ENCODE results near the gene CSF1R. TPM values are rescaled to one million over a fixed set of nuclear protein-coding genes. Genes with fewer than 3 reads are reported as not detected.

CSF1R gene
- polyA plus RNA-seq, 1 donor from 2014 or later = not detected

- Histone ChIP-seq H3K79me2 (replicated peaks; ENCODE audit: insufficient read depth, low read length) (no peaks in the 10 kb centered on the region), H2AFZ (ENCODE audit: low read depth, low read length) (no peak overlapping the region), H3K9me2 (ENCODE audit: insufficient read depth, low read length) (no peaks in the 10 kb centered on the region), H3K4me2 (ENCODE audit: low read length) (no peak overlapping the region), H3K27ac (ENCODE audit: low read length) (no peak overlapping the region), H3K27me3 (ENCODE audit: insufficient read depth, low read depth, low read length) (no peaks in the 10 kb centered on the region), H3K9me3 (ENCODE audit: low read length) (no peaks in the 10 kb centered on the region), H3K36me3 (ENCODE audit: insufficient read depth, low read length) (no peaks in the 10 kb centered on the region), H3K9ac (ENCODE audit: low read length) (no peak overlapping the region), H4K20me1 (ENCODE audit: insufficient read depth) (no peaks in the 10 kb centered on the region), H3F3A (ENCODE audit: insufficient read depth, low read length, poor library complexity, severe bottlenecking) (no peaks in the 10 kb centered on the region), H3K4me3 (ENCODE audit: low read length) (no peak overlapping the region)
- TF ChIP-seq MXI1 (conservative IDR thresholded peaks at IDR 0.05; ENCODE audit: poor library complexity, severe bottlenecking) (no peak), CTCF (IDR thresholded peaks at IDR 0.05; ENCODE audit: poor library complexity, severe bottlenecking) (no peak), RAD21 (conservative IDR thresholded peaks at IDR 0.05) (no peak), TAF1 (IDR thresholded peaks at IDR 0.05; ENCODE audit: low read depth) (no peak), EZH2 (IDR thresholded peaks at IDR 0.05; ENCODE audit: borderline replicate concordance, insufficient read depth, low read length, poor library complexity, severe bottlenecking) (no peak), POLR2AphosphoS5 (IDR thresholded peaks at IDR 0.05) (no peak)
- TF ChIP-seq, protein P1, sequence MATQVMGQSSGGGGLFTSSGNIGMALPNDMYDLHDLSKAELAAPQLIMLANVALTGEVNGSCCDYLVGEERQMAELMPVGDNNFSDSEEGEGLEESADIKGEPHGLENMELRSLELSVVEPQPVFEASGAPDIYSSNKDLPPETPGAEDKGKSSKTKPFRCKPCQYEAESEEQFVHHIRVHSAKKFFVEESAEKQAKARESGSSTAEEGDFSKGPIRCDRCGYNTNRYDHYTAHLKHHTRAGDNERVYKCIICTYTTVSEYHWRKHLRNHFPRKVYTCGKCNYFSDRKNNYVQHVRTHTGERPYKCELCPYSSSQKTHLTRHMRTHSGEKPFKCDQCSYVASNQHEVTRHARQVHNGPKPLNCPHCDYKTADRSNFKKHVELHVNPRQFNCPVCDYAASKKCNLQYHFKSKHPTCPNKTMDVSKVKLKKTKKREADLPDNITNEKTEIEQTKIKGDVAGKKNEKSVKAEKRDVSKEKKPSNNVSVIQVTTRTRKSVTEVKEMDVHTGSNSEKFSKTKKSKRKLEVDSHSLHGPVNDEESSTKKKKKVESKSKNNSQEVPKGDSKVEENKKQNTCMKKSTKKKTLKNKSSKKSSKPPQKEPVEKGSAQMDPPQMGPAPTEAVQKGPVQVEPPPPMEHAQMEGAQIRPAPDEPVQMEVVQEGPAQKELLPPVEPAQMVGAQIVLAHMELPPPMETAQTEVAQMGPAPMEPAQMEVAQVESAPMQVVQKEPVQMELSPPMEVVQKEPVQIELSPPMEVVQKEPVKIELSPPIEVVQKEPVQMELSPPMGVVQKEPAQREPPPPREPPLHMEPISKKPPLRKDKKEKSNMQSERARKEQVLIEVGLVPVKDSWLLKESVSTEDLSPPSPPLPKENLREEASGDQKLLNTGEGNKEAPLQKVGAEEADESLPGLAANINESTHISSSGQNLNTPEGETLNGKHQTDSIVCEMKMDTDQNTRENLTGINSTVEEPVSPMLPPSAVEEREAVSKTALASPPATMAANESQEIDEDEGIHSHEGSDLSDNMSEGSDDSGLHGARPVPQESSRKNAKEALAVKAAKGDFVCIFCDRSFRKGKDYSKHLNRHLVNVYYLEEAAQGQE (IDR thresholded peaks at IDR 0.05; ENCODE audit: borderline replicate concordance) = no peak
Measured at GRCh38 chr5:150108711-150109514, 22.6 kb upstream of the CSF1R start.

DNA sequence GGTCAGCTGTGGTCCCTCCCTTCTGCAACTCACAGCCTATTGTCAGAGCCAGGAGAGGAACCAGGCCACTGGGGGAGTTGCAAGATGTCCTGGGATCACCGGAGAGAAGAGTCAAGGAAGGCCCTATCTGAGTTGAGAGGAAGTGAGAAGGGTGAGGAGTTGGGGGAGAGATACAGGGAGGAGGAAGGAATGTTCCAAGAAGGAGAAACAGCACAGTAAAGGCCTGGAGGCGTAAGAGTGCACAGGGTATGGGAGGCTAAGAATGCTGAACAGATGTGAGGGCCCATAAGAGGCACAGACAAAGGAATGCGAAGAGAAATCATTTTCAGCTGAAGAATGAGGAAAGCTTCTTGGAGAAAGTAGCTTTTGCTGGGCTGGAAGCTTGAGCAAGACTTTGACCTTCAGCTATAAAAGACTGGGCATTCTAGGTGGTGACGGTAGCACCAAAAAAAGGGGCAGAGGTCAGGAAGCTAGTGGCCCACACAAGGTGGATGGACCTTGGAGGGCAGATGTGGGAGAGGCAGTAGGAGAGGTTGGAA lies 21.6 kb upstream of the CSF1R start:
- no peak overlapping the region for H3K4me2 ChIP-seq (ENCODE audit: low read length)
- H3K79me2 ChIP-seq (replicated peaks; ENCODE audit: insufficient read depth, low read length) = no peaks in the 10 kb centered on the region
- H2AFZ ChIP-seq (ENCODE audit: low read depth, low read length) = no peak overlapping the region
- H3F3A ChIP-seq (ENCODE audit: insufficient read depth, low read length, poor library complexity, severe bottlenecking) = no peaks in the 10 kb centered on the region
- H3K9me2 ChIP-seq (ENCODE audit: insufficient read depth, low read length) = no peaks in the 10 kb centered on the region
- TF ChIP-seq CTCF (IDR thresholded peaks at IDR 0.05; ENCODE audit: poor library complexity, severe bottlenecking) = no peak
- TF ChIP-seq, protein P1 (IDR thresholded peaks at IDR 0.05; ENCODE audit: borderline replicate concordance) = no peak
- no peak for TF ChIP-seq EZH2 (IDR thresholded peaks at IDR 0.05; ENCODE audit: borderline replicate concordance, insufficient read depth, low read length, poor library complexity, severe bottlenecking)
- TF ChIP-seq TAF1 (IDR thresholded peaks at IDR 0.05; ENCODE audit: low read depth) = no peak
- no peak for TF ChIP-seq RAD21 (conservative IDR thresholded peaks at IDR 0.05)
- TF ChIP-seq POLR2AphosphoS5 (IDR thresholded peaks at IDR 0.05) = no peak
- no peak for TF ChIP-seq SMC3 (conservative IDR thresholded peaks at IDR 0.05; ENCODE audit: poor library complexity)
- no peak for TF ChIP-seq EP300 (conservative IDR thresholded peaks at IDR 0.05; ENCODE audit: poor library complexity, severe bottlenecking)
- no peak for TF ChIP-seq MXI1 (conservative IDR thresholded peaks at IDR 0.05; ENCODE audit: poor library complexity, severe bottlenecking)
- no peaks in the 10 kb centered on the region for H4K20me1 ChIP-seq (ENCODE audit: insufficient read depth)
- no peak overlapping the region for H3K27ac ChIP-seq (ENCODE audit: low read length)
- H3K36me3 ChIP-seq (ENCODE audit: insufficient read depth, low read length) = no peaks in the 10 kb centered on the region
- no peak overlapping the region for H3K9ac ChIP-seq (ENCODE audit: low read length)
- H3K9me3 ChIP-seq (ENCODE audit: low read length) = no peaks in the 10 kb centered on the region
- no peaks in the 10 kb centered on the region for H3K27me3 ChIP-seq (ENCODE audit: insufficient read depth, low read depth, low read length)
- H3K4me3 ChIP-seq (ENCODE audit: low read length) = no peak overlapping the region

Measured in neural cell (in vitro differentiated cells).